OCI-LY1 (cell line): ENCODE results near the gene KIRREL3.

Experiments used
- EZH2 ChIP-seq: fragments of 200-600 bp; sonication (generic), shearing (Covaris generic); IDR thresholded peaks from 2 replicates; pipeline ENCODE4 v1.8.0; 2017; ENCODE audit warnings: borderline replicate concordance, mixed run types, mild to moderate bottlenecking, antibody characterized with exemption, low read length, moderate library complexity, mixed read lengths
- TF ChIP-seq, protein P1 (sequence below): fragments of 200-600 bp; sonication (generic), shearing (Covaris generic); IDR thresholded peaks from 2 replicates; pipeline ENCODE4 v1.5.1; 2017; ENCODE audit warnings: mild to moderate bottlenecking, antibody characterized with exemption, low read length, moderate library complexity, mixed read lengths

- TF ChIP-seq, protein P1, sequence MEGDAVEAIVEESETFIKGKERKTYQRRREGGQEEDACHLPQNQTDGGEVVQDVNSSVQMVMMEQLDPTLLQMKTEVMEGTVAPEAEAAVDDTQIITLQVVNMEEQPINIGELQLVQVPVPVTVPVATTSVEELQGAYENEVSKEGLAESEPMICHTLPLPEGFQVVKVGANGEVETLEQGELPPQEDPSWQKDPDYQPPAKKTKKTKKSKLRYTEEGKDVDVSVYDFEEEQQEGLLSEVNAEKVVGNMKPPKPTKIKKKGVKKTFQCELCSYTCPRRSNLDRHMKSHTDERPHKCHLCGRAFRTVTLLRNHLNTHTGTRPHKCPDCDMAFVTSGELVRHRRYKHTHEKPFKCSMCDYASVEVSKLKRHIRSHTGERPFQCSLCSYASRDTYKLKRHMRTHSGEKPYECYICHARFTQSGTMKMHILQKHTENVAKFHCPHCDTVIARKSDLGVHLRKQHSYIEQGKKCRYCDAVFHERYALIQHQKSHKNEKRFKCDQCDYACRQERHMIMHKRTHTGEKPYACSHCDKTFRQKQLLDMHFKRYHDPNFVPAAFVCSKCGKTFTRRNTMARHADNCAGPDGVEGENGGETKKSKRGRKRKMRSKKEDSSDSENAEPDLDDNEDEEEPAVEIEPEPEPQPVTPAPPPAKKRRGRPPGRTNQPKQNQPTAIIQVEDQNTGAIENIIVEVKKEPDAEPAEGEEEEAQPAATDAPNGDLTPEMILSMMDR, result no peak
- no peak for TF ChIP-seq EZH2
Measured at GRCh38 chr11:126844789-126845188, 155.8 kb downstream of the KIRREL3 start.
